ENCODE data around the gene ZNF862. TPM values are rescaled to one million over a fixed set of nuclear protein-coding genes. Genes with fewer than 3 reads are reported as not detected.

The ZNF862 gene
- total and polyA plus RNA-seq, 7 donors: 1.4 to 7.8 (median 5.3) TPM

GRCh38 chr7:149882248-149883047 is 44.3 kb downstream of the ZNF862 start:
- H3K4me3 ChIP-seq: no peak overlapping the region
- no peaks in the 10 kb centered on the region for H3K36me3 ChIP-seq (ENCODE audit: insufficient read depth in 1 of 2, low read depth in 1 of 2)
- intact Hi-C loops (cut with DNase I): loop anchor here in 1 of 2 donors (10.0 kb wide), 1 partner anchor 162 kb away; no protein-coding TSS in a partner anchor
- no peak for TF ChIP-seq CTCF (IDR thresholded peaks at IDR 0.05)
- 47 to 67% (median 53%) methylated on average over 11 of the region's 11 CpGs for WGBS, 3 donors
- ATAC-seq (peak in 2 of 4 donors; percentile 26 to 38), DNase-seq (no peak)
- H3K27ac ChIP-seq: no peak overlapping the region
- no peaks in the 10 kb centered on the region for H3K4me1 ChIP-seq
- no peaks in the 10 kb centered on the region for H3K9me3 ChIP-seq
- H3K27me3 ChIP-seq (ENCODE audit: insufficient read depth in 3 of 3, low read length in 2 of 3): no peaks in the 10 kb centered on the region

- Histone ChIP-seq H3K27me3 (ENCODE audit: insufficient read depth in 3 of 3, low read length in 2 of 3) (no peaks in the 10 kb centered on the region), H3K9me3 (no peaks in the 10 kb centered on the region), H3K4me1 (no peaks in the 10 kb centered on the region), H3K36me3 (ENCODE audit: insufficient read depth in 1 of 2, low read depth in 1 of 2) (no peaks in the 10 kb centered on the region), H3K4me3 (no peak overlapping the region), H3K27ac (no peak overlapping the region)
- no peak for DNase-seq
- no peak for TF ChIP-seq CTCF (IDR thresholded peaks at IDR 0.05)
- intact Hi-C loops (cut with DNase I): loop anchor here in 1 of 2 donors (10.0 kb wide), 1 partner anchor 162 kb away; no protein-coding TSS in a partner anchor
- no peak for ATAC-seq
- 35 to 48% (median 37%) methylated on average over 8 of the region's 8 CpGs for WGBS, 3 donors
Observed at GRCh38 chr7:149883048-149883438, 44.9 kb downstream of the ZNF862 start.

- Histone ChIP-seq H3K27ac (no peak overlapping the region), H3K27me3 (ENCODE audit: insufficient read depth in 3 of 3, low read length in 2 of 3) (no peaks in the 10 kb centered on the region), H3K36me3 (ENCODE audit: insufficient read depth in 1 of 2, low read depth in 1 of 2) (no peaks in the 10 kb centered on the region), H3K9me3 (no peaks in the 10 kb centered on the region), H3K4me3 (no peak overlapping the region), H3K4me1 (no peaks in the 10 kb centered on the region)
- TF ChIP-seq CTCF (IDR thresholded peaks at IDR 0.05): peak; percentile 56
- intact Hi-C loops (cut with DNase I): loop anchor here in 1 of 2 donors (10.0 kb wide), 1 partner anchor 161 kb away; no protein-coding TSS in a partner anchor
- ATAC-seq (peak; percentile 57 to 77 (median 64)), DNase-seq (peak; percentile 58 to 72)
- WGBS, 3 donors: 22 to 33% (median 30%) methylated on average over 12 of the region's 12 CpGs
Observed at GRCh38 chr7:149883452-149883861, 45.3 kb downstream of the ZNF862 start.

GRCh38 chr7:149884016-149884415 is 45.8 kb downstream of the ZNF862 start:
- TF ChIP-seq CTCF (IDR thresholded peaks at IDR 0.05): no peak
- Histone ChIP-seq H3K36me3 (ENCODE audit: insufficient read depth in 1 of 2, low read depth in 1 of 2) (no peaks in the 10 kb centered on the region), H3K27me3 (ENCODE audit: insufficient read depth in 3 of 3, low read length in 2 of 3) (no peaks in the 10 kb centered on the region), H3K27ac (no peak overlapping the region), H3K4me3 (no peak overlapping the region), H3K4me1 (no peaks in the 10 kb centered on the region), H3K9me3 (no peaks in the 10 kb centered on the region)
- WGBS, 3 donors: 51 to 68% (median 65%) methylated on average over 4 of the region's 4 CpGs
- DNase-seq (no peak), ATAC-seq (peak in 1 of 4 donors; percentile 28)
- intact Hi-C loops (cut with DNase I): loop anchor here in 1 of 2 donors (10.0 kb wide), 1 partner anchor 161 kb away; no protein-coding TSS in a partner anchor

Data from psoas muscle (tissue), 8 donors.